ENCODE data around the gene SUSD4.

- no peak for TF ChIP-seq CTCF (IDR thresholded peaks at IDR 0.05 in 2 of 3, conservative IDR thresholded peaks at IDR 0.05 in 1 of 3; ENCODE audit: control insufficient read depth in 2 of 3, extremely low read depth in 1 of 3, insufficient read depth in 1 of 3, low read depth in 3 of 3, low read length in 3 of 3)
- no peak for TF ChIP-seq ZBTB4 (CRISPR knock-in tag; IDR thresholded peaks at IDR 0.05)
- no peak for TF ChIP-seq EZH2 (IDR thresholded peaks at IDR 0.05; ENCODE audit: borderline replicate concordance, control insufficient read depth, low read depth, low read length)
- TF ChIP-seq REST (IDR thresholded peaks at IDR 0.05; ENCODE audit: low read depth, low read length) = no peak
- no peak for TF ChIP-seq POLR2A (IDR thresholded peaks at IDR 0.05; ENCODE audit: low read depth, low read length)
- TF ChIP-seq ATF2 (IDR thresholded peaks at IDR 0.05; ENCODE audit: low read length) = no peak
- TF ChIP-seq NRF1 (conservative IDR thresholded peaks at IDR 0.05; ENCODE audit: low read depth, low read length) = no peak
- no peak for TF ChIP-seq PML (IDR thresholded peaks at IDR 0.05; ENCODE audit: low read length)
These were observed 129.8 kb downstream of the SUSD4 start for GRCh38 chr1:223234170-223234514.

All from GM12878 (cell line).